H7 (cell line): ENCODE data around the gene PSMG4. TPM values are rescaled to one million over a fixed set of nuclear protein-coding genes. Genes with fewer than 3 reads are reported as not detected.

Experiments
- DNase-seq: peaks from one replicate; pipeline ENCODE4 v3.0.0; 2012
- H3K27me3 ChIP-seq: 2 replicates; pipeline ENCODE4 v1.6.0; 2011; ENCODE audit warnings: mild to moderate bottlenecking, low read length; ENCODE audit not compliant: control insufficient read depth, insufficient read depth
- H3K36me3 ChIP-seq: replicated peaks from 2 replicates; pipeline ENCODE4 v1.5.1; 2011; ENCODE audit warnings: low read length; ENCODE audit not compliant: control insufficient read depth, insufficient read depth
- H3K4me3 ChIP-seq: 2 replicates; pipeline ENCODE4 v1.5.1; 2011; ENCODE audit warnings: low read depth, mild to moderate bottlenecking, control low read depth, low read length, moderate library complexity; ENCODE audit not compliant: insufficient read depth
- total RNA-seq: library from RNA; depleted of rRNA; stranded (reverse); fragments of >200 nt; shearing (Covaris generic); gene quantifications from 2 replicates; pipeline ENCODE4 v1.2.3, GENCODE V29; 2014; rRNA removed

The PSMG4 gene
- total RNA-seq, 1 experiment from 2014 or later = 37.9 TPM

DNA sequence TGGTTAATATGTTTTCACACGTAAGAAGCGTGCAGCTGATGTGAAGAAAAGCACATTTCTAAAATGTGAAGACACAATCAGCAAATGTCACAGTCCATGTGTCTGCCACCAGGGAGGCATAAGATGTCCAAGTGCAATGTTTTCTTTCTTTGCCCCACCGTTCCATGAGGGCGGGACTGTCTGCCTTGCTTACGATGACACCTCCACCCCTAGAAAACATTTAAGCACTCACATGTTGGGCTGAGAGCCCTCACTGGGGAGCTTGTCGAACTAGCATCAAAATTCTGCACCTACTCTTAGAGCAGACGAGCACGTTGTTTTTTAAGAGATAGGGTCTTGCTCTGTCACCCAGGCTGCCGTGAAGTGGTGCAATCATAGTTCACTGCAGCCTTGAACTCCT is 57.6 kb downstream of the PSMG4 start:
- Histone ChIP-seq H3K4me3 (no peak overlapping the region), H3K27me3 (no peaks in the 10 kb centered on the region), H3K36me3 (no peaks in the 10 kb centered on the region)
- DNase-seq = no peak

DNA sequence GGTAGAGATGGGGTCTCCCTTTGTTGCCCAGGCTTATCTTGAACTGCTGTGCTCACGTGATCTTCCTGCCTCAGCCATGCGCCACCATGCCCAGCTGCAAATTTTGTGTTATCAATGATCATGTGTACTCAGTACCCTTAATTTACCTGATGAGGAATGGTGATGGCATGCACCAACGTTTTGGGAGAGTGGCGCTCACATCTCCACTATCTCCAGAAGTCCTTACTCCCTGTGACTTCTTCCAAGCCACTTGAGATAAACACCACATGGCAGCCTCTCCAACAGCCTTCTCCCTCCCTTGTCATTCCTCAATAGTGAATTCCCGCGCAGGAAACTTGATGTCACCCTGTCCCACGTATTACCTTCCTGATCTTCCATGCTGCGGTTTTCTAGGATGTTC is 58.1 kb downstream of the PSMG4 start:
- no peak for DNase-seq
- H3K36me3 ChIP-seq = no peaks in the 10 kb centered on the region
- no peaks in the 10 kb centered on the region for H3K27me3 ChIP-seq
- H3K4me3 ChIP-seq = no peak overlapping the region

Other genes with a start within 250 kb of the PSMG4 start
- 8.9 and 9.3 TPM in 2 replicates for gene RIPK1, start 190.5 kb upstream of the PSMG4 start, total RNA-seq
- 30.7 and 38.1 TPM in 2 replicates for gene BPHL, start 140.2 kb upstream of the PSMG4 start, total RNA-seq
- 789 and 839 TPM in 2 replicates for gene TUBB2A, start 101.4 kb upstream of the PSMG4 start, total RNA-seq
- gene TUBB2B, start 31.3 kb upstream of the PSMG4 start, total RNA-seq = 1,817 and 1,848 TPM in 2 replicates
- 14.6 and 20.7 TPM in 2 replicates for gene SLC22A23, start 198.1 kb downstream of the PSMG4 start, total RNA-seq